Activated T-cell treated with anti-CD3 and anti-CD28 coated beads, Interleukin-2, amount 50 U/mL, for 4 hours (primary cell): ENCODE results near the gene CCDC187. TPM values are rescaled to one million over a fixed set of nuclear protein-coding genes. Genes with fewer than 3 reads are reported as not detected.

Source experiments
- ATAC-seq, 2 donors: fragments of 200-7000 bp; cut with Tn5 transposase; one replicate each; pipeline ENCODE4 v1.10.0; 2021
- DNase-seq: peaks from one replicate; pipeline ENCODE4 v3.0.0-alpha.2; 2020
- H3K27me3 Mint-ChIP-seq: one replicate; pipeline ENCODE4 v1.8.0; 2021; ENCODE audit warnings: low read depth, mixed read lengths
- H3K36me3 Mint-ChIP-seq: one replicate; pipeline ENCODE4 v1.8.0; 2022; ENCODE audit warnings: mixed read lengths; ENCODE audit not compliant: insufficient read depth
- H3K4me1 Mint-ChIP-seq: one replicate; pipeline ENCODE4 v1.8.0; 2021; ENCODE audit warnings: low read depth, mixed read lengths
- H3K4me3 Mint-ChIP-seq: one replicate; pipeline ENCODE4 v1.8.0; 2021; ENCODE audit warnings: mild to moderate bottlenecking, moderate library complexity, mixed read lengths
- H3K9me3 Mint-ChIP-seq: one replicate; pipeline ENCODE4 v1.8.0; 2021; ENCODE audit warnings: mixed read lengths
- total RNA-seq, 3 donors: library from RNA; stranded (reverse); gene quantifications; one replicate each; pipeline ENCODE4 v1.2.1, GENCODE V29; 2021

The CCDC187 gene
- total RNA-seq, 3 donors from 2014 or later = 0.11 TPM; not detected in 2

GRCh38 chr9:136226680-136227407 lies 77.0 kb downstream of the CCDC187 start:
- Mint-ChIP-seq H3K36me3 (peaks cover 22% of the 10 kb centered on the region), H3K9me3 (no peaks in the 10 kb centered on the region)

DNA sequence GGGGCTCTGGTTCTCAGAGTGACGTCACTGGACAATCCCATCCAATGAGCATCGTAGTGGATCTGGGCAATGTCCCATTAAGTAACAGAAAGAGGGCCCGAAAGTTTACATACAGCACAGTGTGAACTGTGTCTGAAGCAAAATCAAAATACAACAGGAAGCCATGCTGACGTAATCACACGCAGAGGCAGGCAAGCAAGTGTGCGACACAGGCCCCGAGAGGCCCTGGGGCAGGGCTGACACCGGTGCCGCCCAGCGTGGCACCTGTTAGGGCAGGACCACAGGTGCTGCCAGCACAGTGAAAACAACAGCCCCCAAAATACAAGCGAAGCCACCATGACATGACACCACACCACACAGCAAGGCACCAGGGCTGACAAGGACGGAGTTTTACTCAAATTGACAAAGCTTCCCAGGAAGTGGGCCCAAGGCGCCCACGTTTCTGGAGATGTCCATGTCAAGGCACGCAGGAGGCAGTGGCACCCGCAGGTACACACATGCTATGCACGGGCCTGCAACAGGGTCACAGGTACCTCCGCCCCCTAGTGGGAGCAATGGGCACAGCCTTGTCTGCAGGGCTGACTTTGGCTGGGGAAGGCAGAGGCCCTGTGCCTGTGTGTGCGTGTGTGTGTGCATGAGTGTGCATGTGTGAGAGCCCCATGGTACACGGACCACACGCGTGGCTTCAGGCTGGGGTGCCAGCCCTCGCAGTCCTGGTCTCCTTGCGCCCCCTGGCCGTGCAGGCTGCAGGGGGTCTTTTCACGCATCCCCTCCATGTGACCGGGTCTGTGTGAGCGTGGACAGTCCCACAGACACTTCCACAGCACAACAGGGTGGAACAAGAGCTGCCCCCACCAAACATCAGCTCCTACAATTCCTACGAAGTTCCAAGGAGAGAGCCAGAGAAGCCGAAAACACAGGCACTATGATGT lies 77.9 kb downstream of the CCDC187 start:
- Mint-ChIP-seq H3K27me3 (no peaks in the 10 kb centered on the region), H3K36me3 (peaks cover 25% of the 10 kb centered on the region), H3K9me3 (no peaks in the 10 kb centered on the region), H3K4me1 (peaks cover 25% of the 10 kb centered on the region), H3K4me3 (peak overlapping the region; percentile 47)
- DNase-seq = peak; percentile 63
- peak; percentile 81 to 86 for ATAC-seq

More at GRCh38 chr9:136226680-136227407, 77.0 kb downstream of the CCDC187 start:
- no peak for ATAC-seq
- H3K4me3 Mint-ChIP-seq = no peak overlapping the region
- DNase-seq = no peak
- H3K27me3 Mint-ChIP-seq = no peaks in the 10 kb centered on the region
- H3K4me1 Mint-ChIP-seq = peaks cover 30% of the 10 kb centered on the region

DNA sequence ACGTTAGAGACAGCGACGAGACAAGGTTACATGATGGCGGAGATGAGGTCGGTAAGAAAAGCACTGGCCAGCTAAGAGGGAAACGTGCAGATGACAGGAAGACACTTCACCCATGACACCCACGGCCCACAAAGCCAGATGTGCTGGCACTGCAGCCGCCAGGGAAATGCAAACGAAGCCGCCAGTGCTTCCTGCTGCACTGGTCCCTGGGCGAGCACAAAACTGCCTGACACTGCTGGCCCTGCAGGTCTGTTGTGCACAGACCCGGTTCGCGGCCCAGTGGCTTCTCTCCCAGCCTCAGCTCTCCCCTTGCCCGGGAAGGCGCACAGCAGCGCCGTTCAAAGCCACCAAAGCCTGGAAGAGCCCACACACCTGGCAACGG lies 78.5 kb downstream of the CCDC187 start:
- ATAC-seq = peak in 1 of 2 donors; percentile 38
- Mint-ChIP-seq H3K9me3 (no peaks in the 10 kb centered on the region), H3K36me3 (peaks cover 29% of the 10 kb centered on the region), H3K4me1 (peaks cover 25% of the 10 kb centered on the region), H3K4me3 (peak overlapping the region; percentile 47), H3K27me3 (no peaks in the 10 kb centered on the region)
- no peak for DNase-seq

- ATAC-seq (no peak), DNase-seq (no peak)
- Mint-ChIP-seq H3K27me3 (no peaks in the 10 kb centered on the region), H3K36me3 (peaks cover 29% of the 10 kb centered on the region), H3K9me3 (no peaks in the 10 kb centered on the region), H3K4me3 (no peak overlapping the region), H3K4me1 (peaks cover 25% of the 10 kb centered on the region)
Measured at GRCh38 chr9:136223871-136224640, 79.8 kb downstream of the CCDC187 start.

GRCh38 chr9:136222906-136223285 lies 81.0 kb downstream of the CCDC187 start:
- Mint-ChIP-seq H3K27me3 (no peaks in the 10 kb centered on the region), H3K36me3 (peaks cover 27% of the 10 kb centered on the region), H3K4me3 (no peak overlapping the region), H3K9me3 (no peaks in the 10 kb centered on the region), H3K4me1 (peaks cover 17% of the 10 kb centered on the region)
- no peak for ATAC-seq
- DNase-seq = no peak

DNA sequence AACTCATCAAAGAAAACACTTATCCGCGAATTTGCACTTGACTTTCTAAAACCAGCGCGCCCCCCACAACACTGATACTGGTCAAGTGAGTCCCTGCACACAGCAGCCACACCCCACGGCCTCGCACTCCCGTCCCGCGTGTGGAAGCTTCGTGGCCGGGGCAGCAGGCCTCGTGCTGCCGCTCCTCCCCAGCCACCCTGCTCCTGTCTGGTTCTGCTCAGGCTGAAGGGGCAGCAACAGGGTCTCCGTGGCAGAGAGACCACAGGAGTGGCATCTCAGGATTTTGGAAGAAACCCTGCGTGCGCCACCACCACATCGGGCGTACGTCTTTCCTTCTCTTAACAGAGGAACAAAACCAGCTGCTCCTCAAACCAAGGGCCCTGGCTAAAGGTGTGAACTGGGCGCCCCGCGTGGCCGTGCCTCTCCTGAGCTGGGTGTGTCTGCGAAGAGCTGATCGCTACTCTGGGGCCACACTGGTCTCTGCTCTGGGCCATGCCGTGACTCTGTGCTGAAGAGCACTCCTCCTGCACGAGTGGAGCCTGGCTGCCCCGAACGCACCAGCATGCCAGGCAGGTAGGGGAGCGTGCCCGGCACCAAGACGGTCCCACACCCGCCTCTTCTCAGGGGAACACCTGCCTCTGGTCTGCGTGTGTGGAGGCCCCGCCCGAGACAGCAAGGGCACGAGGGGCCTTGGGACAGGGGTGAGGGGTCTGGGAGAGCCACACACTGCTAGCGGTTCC lies 81.6 kb downstream of the CCDC187 start:
- Mint-ChIP-seq H3K27me3 (no peaks in the 10 kb centered on the region), H3K36me3 (peaks cover 27% of the 10 kb centered on the region), H3K4me3 (no peak overlapping the region), H3K9me3 (no peaks in the 10 kb centered on the region), H3K4me1 (peaks cover 17% of the 10 kb centered on the region)
- ATAC-seq (no peak), DNase-seq (no peak)

- Mint-ChIP-seq H3K36me3 (peaks cover 35% of the 10 kb centered on the region), H3K4me1 (peaks cover 5% of the 10 kb centered on the region)
Measured at GRCh38 chr9:136220017-136220729, 83.7 kb downstream of the CCDC187 start.

GRCh38 chr9:136219276-136219675 lies 84.6 kb downstream of the CCDC187 start:
- H3K9me3 Mint-ChIP-seq = no peaks in the 10 kb centered on the region
- H3K27me3 Mint-ChIP-seq = no peaks in the 10 kb centered on the region
- ATAC-seq (no peak), DNase-seq (no peak)
- peaks cover 41% of the 10 kb centered on the region for H3K36me3 Mint-ChIP-seq
- H3K4me1 Mint-ChIP-seq = peaks cover 2% of the 10 kb centered on the region
- no peak overlapping the region for H3K4me3 Mint-ChIP-seq

More at GRCh38 chr9:136220017-136220729, 83.7 kb downstream of the CCDC187 start:
- Mint-ChIP-seq H3K9me3 (no peaks in the 10 kb centered on the region), H3K4me3 (no peak overlapping the region), H3K27me3 (no peaks in the 10 kb centered on the region)
- DNase-seq (peak; percentile 19), ATAC-seq (peak in 1 of 2 donors; percentile 69)

GRCh38 chr9:136218673-136219072 lies 85.2 kb downstream of the CCDC187 start:
- ATAC-seq (no peak), DNase-seq (no peak)
- peaks cover 40% of the 10 kb centered on the region for H3K36me3 Mint-ChIP-seq
- H3K9me3 Mint-ChIP-seq = no peaks in the 10 kb centered on the region
- H3K4me1 Mint-ChIP-seq = no peaks in the 10 kb centered on the region
- no peak overlapping the region for H3K4me3 Mint-ChIP-seq
- H3K27me3 Mint-ChIP-seq = no peaks in the 10 kb centered on the region

- Mint-ChIP-seq H3K36me3 (peaks cover 38% of the 10 kb centered on the region), H3K9me3 (no peaks in the 10 kb centered on the region), H3K4me3 (no peak overlapping the region), H3K4me1 (no peaks in the 10 kb centered on the region), H3K27me3 (no peaks in the 10 kb centered on the region)
- DNase-seq = no peak
- ATAC-seq = no peak
Measured at GRCh38 chr9:136218271-136218670, 85.6 kb downstream of the CCDC187 start.

- H3K9me3 Mint-ChIP-seq = no peaks in the 10 kb centered on the region
- no peak overlapping the region for H3K4me3 Mint-ChIP-seq
- no peak for ATAC-seq
- H3K27me3 Mint-ChIP-seq = no peaks in the 10 kb centered on the region
- H3K36me3 Mint-ChIP-seq = peaks cover 37% of the 10 kb centered on the region
- H3K4me1 Mint-ChIP-seq = no peaks in the 10 kb centered on the region
- no peak for DNase-seq
Measured at GRCh38 chr9:136216541-136217244, 87.2 kb downstream of the CCDC187 start.

DNA sequence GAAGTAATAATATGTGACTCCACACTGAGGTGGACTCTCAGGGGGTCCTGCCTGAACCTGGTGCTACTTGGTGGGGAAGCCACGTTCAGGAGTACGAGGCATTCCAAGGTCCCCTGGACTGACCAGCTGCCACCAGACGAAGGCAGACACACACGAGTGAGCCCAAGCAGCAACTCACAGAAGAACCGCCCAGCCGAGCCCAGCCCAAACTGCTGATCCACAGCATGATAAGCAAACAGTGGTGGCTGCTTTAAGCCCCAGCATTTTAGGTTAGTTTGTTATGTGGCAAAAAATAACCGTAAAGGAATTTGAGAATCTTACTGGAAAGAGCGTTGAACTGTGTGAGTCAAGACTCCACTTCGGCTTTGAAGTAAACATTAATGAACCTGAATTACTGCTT lies 90.2 kb downstream of the CCDC187 start:
- Mint-ChIP-seq H3K36me3 (peaks cover 30% of the 10 kb centered on the region), H3K4me1 (no peaks in the 10 kb centered on the region), H3K27me3 (no peaks in the 10 kb centered on the region), H3K9me3 (no peaks in the 10 kb centered on the region), H3K4me3 (no peak overlapping the region)
- ATAC-seq = no peak
- DNase-seq = no peak
